NB4 (cell line): ENCODE data around the gene SPATA21.
"Not testable (repeated sequence)": the region's sequence is repeated elsewhere in the genome, so short reads cannot be mapped to it uniquely, and the experiment has no call there.

Experiments used
- DNase-seq: peaks from one replicate; pipeline ENCODE4 v3.0.0; 2010; ENCODE audit warnings: low read depth
- H3K4me3 ChIP-seq: one replicate; pipeline ENCODE4 v1.5.1; 2011; ENCODE audit warnings: mild to moderate bottlenecking, low read depth, low read length, moderate library complexity
- CTCF ChIP-seq: IDR thresholded peaks from one replicate; pipeline ENCODE4 v1.5.1; 2012; ENCODE audit warnings: low read depth, low read length
- MAX ChIP-seq: IDR thresholded peaks from 2 replicates; pipeline ENCODE4 v1.6.1; 2011; ENCODE audit warnings: low read depth, low read length
- MYC ChIP-seq: IDR thresholded peaks from 2 replicates; pipeline ENCODE4 v1.6.1; 2011; ENCODE audit warnings: low read depth, low read length
- POLR2A ChIP-seq: IDR thresholded peaks from 2 replicates; pipeline ENCODE4 v1.6.1; 2011; ENCODE audit warnings: mild to moderate bottlenecking; ENCODE audit not compliant: insufficient read length; ENCODE audit errors: extremely low read depth

SPATA21 gene

GRCh38 chr1:16371725-16372124, 65.5 kb downstream of the SPATA21 start:
- DNase-seq: peak; percentile 52
- no peak for TF ChIP-seq POLR2A
- TF ChIP-seq MYC: no peak
- no peak for TF ChIP-seq MAX
- TF ChIP-seq CTCF: no peak
- H3K4me3 ChIP-seq: no peak overlapping the region

- DNase-seq: no peak
- H3K4me3 ChIP-seq: no peak overlapping the region
- TF ChIP-seq MAX: no peak
- no peak for TF ChIP-seq MYC
- TF ChIP-seq POLR2A: no peak
- TF ChIP-seq CTCF: no peak
These were observed 67.4 kb downstream of the SPATA21 start for GRCh38 chr1:16369821-16370220.

- DNase-seq: peak; percentile 21
- peak overlapping the region; percentile 98 for H3K4me3 ChIP-seq
- TF ChIP-seq CTCF: no peak
- TF ChIP-seq MAX: no peak
- TF ChIP-seq POLR2A: no peak
- TF ChIP-seq MYC: no peak
These were observed 69.0 kb downstream of the SPATA21 start for GRCh38 chr1:16367968-16368890.

GRCh38 chr1:16367258-16367967, 69.8 kb downstream of the SPATA21 start:
- TF ChIP-seq MAX (peak; percentile 75), POLR2A (peak; percentile 71), CTCF (no peak), MYC (peak; percentile 55)
- DNase-seq: peak; percentile 84
- peak overlapping the region; percentile 98 for H3K4me3 ChIP-seq

GRCh38 chr1:16366722-16367257, 70.4 kb downstream of the SPATA21 start, which contains the start of gene SZRD1:
SZRD1 (plus strand) TSS chr1:16367242; CDS start chr1:16367258, 16 bp downstream.
- peak within 1 kb of the TSS; percentile 98 for H3K4me3 ChIP-seq
- peak; percentile 99 for DNase-seq
- TF ChIP-seq MAX (peak; percentile 48; the same call in 1 of the 2 replicates), CTCF (no peak), MYC (peak; percentile 46; the same call in 1 of the 2 replicates)

- H3K4me3 ChIP-seq: not testable (repeated sequence)
- DNase-seq: peak; percentile 44
These were observed 72.1 kb downstream of the SPATA21 start for GRCh38 chr1:16365146-16365498.
